ENCODE results near the gene MRM2. TPM values are rescaled to one million over a fixed set of nuclear protein-coding genes. Genes with fewer than 3 reads are reported as not detected.

The MRM2 gene
- total and polyA plus RNA-seq, 7 experiments from 2014 or later, result 7.1 to 58.3 (median 20.7) TPM

DNA sequence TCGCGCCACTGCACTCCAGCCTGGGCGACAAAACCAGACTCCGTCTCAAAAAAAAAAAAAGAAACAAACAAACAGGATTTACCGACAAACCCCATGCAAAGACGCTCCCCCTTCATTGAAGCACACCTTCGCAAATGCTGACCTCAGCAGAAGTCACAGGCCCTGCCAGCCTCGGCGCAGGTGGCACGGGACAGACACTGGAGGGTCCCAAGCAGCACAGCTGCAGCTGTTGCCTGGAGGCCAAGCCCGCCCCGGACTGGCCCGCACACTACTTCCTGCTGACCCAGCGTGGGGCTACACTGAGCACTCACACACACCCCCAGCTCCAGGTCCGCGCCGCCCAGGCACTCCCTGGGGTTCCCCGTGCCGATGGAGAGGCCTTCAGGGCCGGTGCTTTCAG is 41.1 kb upstream of the MRM2 start:
- CTCF ChIA-PET, result no interaction called here
- H3K27me3 Mint-ChIP-seq, result no peaks in the 10 kb centered on the region
- H3K4me3 Mint-ChIP-seq, result no peak overlapping the region
- H3K4me1 Mint-ChIP-seq, result peaks cover 0 to 10% (median 3%) of the 10 kb centered on the region in 7 donors
- ATAC-seq (no peak), DNase-seq (no peak)
- Histone ChIP-seq H3K27me3 (ENCODE audit: control insufficient read depth in 2 of 2, insufficient read depth in 2 of 2, low read length in 2 of 2) (no peaks in the 10 kb centered on the region), H3K36me3 (ENCODE audit: control insufficient read depth in 2 of 3, insufficient read depth in 3 of 3, low read length in 3 of 3) (no peaks in the 10 kb centered on the region), H3K4me1 (ENCODE audit: control insufficient read depth in 2 of 2, insufficient read depth in 2 of 2, low read length in 2 of 2) (no peaks in the 10 kb centered on the region), H3K4me3 (ENCODE audit: low read length) (no peak overlapping the region), H3K27ac (ENCODE audit: low read depth, low read length) (no peak overlapping the region), H3K9me3 (ENCODE audit: control insufficient read depth in 2 of 3, low read length in 3 of 3) (no peaks in the 10 kb centered on the region)
- H3K9me3 Mint-ChIP-seq, result peaks cover 0 to 2% (median 0%) of the 10 kb centered on the region in 11 donors
- POLR2A ChIA-PET, result no interaction called here
- peaks cover 0 to under 1% (median 0%) of the 10 kb centered on the region in 5 donors for H3K36me3 Mint-ChIP-seq
- H3K27ac Mint-ChIP-seq, result no peak overlapping the region
- intact Hi-C loops (cut with micrococcal nuclease), result no loop called here

DNA sequence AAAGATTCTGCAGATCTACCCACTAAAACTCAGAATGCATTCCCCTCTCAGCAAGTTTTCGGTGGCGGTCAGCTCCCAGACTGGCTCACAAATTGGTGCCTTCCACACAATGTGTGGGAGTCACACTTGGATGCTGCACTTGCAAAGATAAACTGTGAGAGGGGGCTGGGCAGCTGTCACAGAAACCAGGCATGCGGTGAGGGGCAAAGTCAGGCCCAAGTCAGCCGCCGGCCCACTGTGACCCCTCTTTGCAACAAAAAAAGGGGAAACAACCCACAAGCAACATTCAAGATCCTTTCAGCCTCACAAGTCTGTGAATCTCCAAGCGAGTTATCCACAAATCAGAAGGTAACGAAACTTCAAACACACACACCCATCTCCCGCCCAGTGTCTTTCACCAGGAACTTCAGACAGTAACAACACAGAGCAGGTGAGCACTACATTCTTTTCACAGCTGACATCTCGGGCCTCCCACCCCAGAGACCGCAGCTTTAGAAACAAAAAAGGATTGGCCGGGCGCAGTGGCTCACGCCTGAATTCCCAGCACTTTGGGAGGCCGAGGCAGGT is 40.3 kb upstream of the MRM2 start:
- peaks cover 0 to 6% (median 0%) of the 10 kb centered on the region in 5 donors for H3K36me3 Mint-ChIP-seq

GRCh38 chr7:2281541-2281940 is 39.5 kb upstream of the MRM2 start:
- no peak overlapping the region for H3K4me3 ChIP-seq (ENCODE audit: low read length)
- no peak overlapping the region for H3K27ac ChIP-seq (ENCODE audit: low read depth, low read length)
- ChIA-PET CTCF (no interaction called here), POLR2A (no interaction called here)
- no peak overlapping the region for H3K27ac Mint-ChIP-seq
- H3K36me3 Mint-ChIP-seq, result peaks cover 0 to 12% (median 0%) of the 10 kb centered on the region in 5 donors
- H3K4me3 Mint-ChIP-seq, result no peak overlapping the region
- ATAC-seq (no peak), DNase-seq (no peak)
- H3K9me3 Mint-ChIP-seq, result peaks cover 0 to 2% (median 0%) of the 10 kb centered on the region in 11 donors
- no peaks in the 10 kb centered on the region for H3K36me3 ChIP-seq (ENCODE audit: control insufficient read depth in 2 of 3, insufficient read depth in 3 of 3, low read length in 3 of 3)
- no peaks in the 10 kb centered on the region for H3K4me1 ChIP-seq (ENCODE audit: control insufficient read depth in 2 of 2, insufficient read depth in 2 of 2, low read length in 2 of 2)
- intact Hi-C loops (cut with micrococcal nuclease), result no loop called here
- H3K27me3 Mint-ChIP-seq, result no peaks in the 10 kb centered on the region
- no peaks in the 10 kb centered on the region for H3K27me3 ChIP-seq (ENCODE audit: control insufficient read depth in 2 of 2, insufficient read depth in 2 of 2, low read length in 2 of 2)
- no peaks in the 10 kb centered on the region for H3K9me3 ChIP-seq (ENCODE audit: control insufficient read depth in 2 of 3, low read length in 3 of 3)
- peaks cover 0 to 10% (median 3%) of the 10 kb centered on the region in 7 donors for H3K4me1 Mint-ChIP-seq

More for the DNA sequence above, 40.3 kb upstream of the MRM2 start:
- H3K9me3 Mint-ChIP-seq, result peaks cover 0 to 2% (median 0%) of the 10 kb centered on the region in 11 donors
- intact Hi-C loops (cut with micrococcal nuclease), result no loop called here
- H3K36me3 ChIP-seq (ENCODE audit: control insufficient read depth in 2 of 3, insufficient read depth in 3 of 3, low read length in 3 of 3), result no peaks in the 10 kb centered on the region
- no peaks in the 10 kb centered on the region for H3K27me3 ChIP-seq (ENCODE audit: control insufficient read depth in 2 of 2, insufficient read depth in 2 of 2, low read length in 2 of 2)
- ATAC-seq (no peak), DNase-seq (no peak)
- H3K27me3 Mint-ChIP-seq, result no peaks in the 10 kb centered on the region
- CTCF ChIA-PET, result no interaction called here
- H3K4me1 Mint-ChIP-seq, result peaks cover 0 to 10% (median 3%) of the 10 kb centered on the region in 7 donors
- no peak overlapping the region for H3K27ac ChIP-seq (ENCODE audit: low read depth, low read length)
- no peak overlapping the region for H3K27ac Mint-ChIP-seq
- POLR2A ChIA-PET, result no interaction called here
- H3K4me1 ChIP-seq (ENCODE audit: control insufficient read depth in 2 of 2, insufficient read depth in 2 of 2, low read length in 2 of 2), result no peaks in the 10 kb centered on the region
- no peak overlapping the region for H3K4me3 Mint-ChIP-seq
- no peak overlapping the region for H3K4me3 ChIP-seq (ENCODE audit: low read length)
- no peaks in the 10 kb centered on the region for H3K9me3 ChIP-seq (ENCODE audit: control insufficient read depth in 2 of 3, low read length in 3 of 3)

DNA sequence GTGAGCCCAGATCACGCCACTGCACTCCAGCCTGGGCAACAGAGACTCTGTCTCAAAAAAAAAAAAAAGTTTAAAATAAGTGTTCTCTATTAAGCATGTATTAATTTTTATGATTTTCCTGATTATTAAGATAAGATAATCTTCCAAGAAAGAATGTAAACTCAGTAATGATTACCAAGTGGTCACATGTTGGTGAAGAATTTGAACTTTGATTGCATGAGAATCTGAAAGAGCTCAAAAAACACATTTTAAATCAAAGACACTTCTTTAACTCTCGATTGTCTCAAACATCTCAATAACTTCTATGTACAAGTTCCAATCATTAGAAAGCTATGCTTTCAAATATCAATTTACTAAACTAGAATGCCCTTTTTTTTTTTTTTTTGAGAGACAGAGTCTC is 38.4 kb upstream of the MRM2 start:
- intact Hi-C loops (cut with micrococcal nuclease), result no loop called here
- CTCF ChIA-PET, result interaction anchor here (0.7 kb wide), 1 partner anchor 914 kb away, joined by 4 read pairs; no protein-coding TSS in a partner anchor

DNA sequence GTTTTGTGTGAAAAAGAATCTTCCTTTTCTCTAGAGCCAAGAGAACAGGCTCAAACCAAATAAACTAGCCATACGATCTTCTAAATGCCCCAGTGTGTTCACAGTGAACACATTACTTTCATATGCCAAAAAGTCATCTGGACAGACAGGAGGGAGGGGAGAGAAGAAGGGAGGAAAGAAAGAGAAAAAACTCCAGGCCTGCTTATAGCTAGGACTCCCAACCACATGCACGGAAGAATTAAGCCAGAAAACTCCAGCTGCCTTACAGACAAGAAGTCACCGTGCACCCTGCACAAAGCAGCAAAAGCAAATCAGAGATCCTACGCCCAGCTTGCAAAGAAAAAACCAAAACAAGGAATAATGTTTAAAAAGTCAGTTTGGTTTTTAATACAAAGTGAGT is 37.9 kb upstream of the MRM2 start:
- no peaks in the 10 kb centered on the region for H3K27me3 ChIP-seq (ENCODE audit: control insufficient read depth in 2 of 2, insufficient read depth in 2 of 2, low read length in 2 of 2)
- intact Hi-C loops (cut with micrococcal nuclease), result no loop called here
- H3K9me3 ChIP-seq (ENCODE audit: control insufficient read depth in 2 of 3, low read length in 3 of 3), result no peaks in the 10 kb centered on the region
- no peak overlapping the region for H3K4me3 ChIP-seq (ENCODE audit: low read length)
- Mint-ChIP-seq H3K9me3 (peaks cover 0 to 2% (median 0%) of the 10 kb centered on the region in 11 donors), H3K36me3 (peaks cover 0 to 12% (median 0%) of the 10 kb centered on the region in 5 donors), H3K27ac (peak overlapping the region in 2 of 9 donors; percentile 69 to 76), H3K27me3 (no peaks in the 10 kb centered on the region), H3K4me1 (peaks cover 0 to 10% (median 3%) of the 10 kb centered on the region in 7 donors), H3K4me3 (no peak overlapping the region)
- no peak for ATAC-seq
- no peak overlapping the region for H3K27ac ChIP-seq (ENCODE audit: low read depth, low read length)
- no peak for DNase-seq
- H3K4me1 ChIP-seq (ENCODE audit: control insufficient read depth in 2 of 2, insufficient read depth in 2 of 2, low read length in 2 of 2), result no peaks in the 10 kb centered on the region
- peaks cover 0 to 2% (median 0%) of the 10 kb centered on the region in 3 experiments for H3K36me3 ChIP-seq (ENCODE audit: control insufficient read depth in 2 of 3, insufficient read depth in 3 of 3, low read length in 3 of 3)
- POLR2A ChIA-PET, result no interaction called here
- CTCF ChIA-PET, result no interaction called here

More for the DNA sequence above, 38.4 kb upstream of the MRM2 start:
- DNase-seq (no peak), ATAC-seq (no peak)
- H3K9me3 Mint-ChIP-seq, result peaks cover 0 to 2% (median 0%) of the 10 kb centered on the region in 11 donors
- POLR2A ChIA-PET, result interaction anchor here (0.6 kb wide), 1 partner anchor 110 kb away, joined by 3 read pairs; no protein-coding TSS in a partner anchor
- H3K36me3 Mint-ChIP-seq, result peaks cover 0 to 12% (median 0%) of the 10 kb centered on the region in 5 donors
- no peaks in the 10 kb centered on the region for H3K36me3 ChIP-seq (ENCODE audit: control insufficient read depth in 2 of 3, insufficient read depth in 3 of 3, low read length in 3 of 3)
- H3K27me3 Mint-ChIP-seq, result no peaks in the 10 kb centered on the region
- peaks cover 0 to 10% (median 3%) of the 10 kb centered on the region in 7 donors for H3K4me1 Mint-ChIP-seq
- H3K4me3 Mint-ChIP-seq, result no peak overlapping the region
- H3K4me1 ChIP-seq (ENCODE audit: control insufficient read depth in 2 of 2, insufficient read depth in 2 of 2, low read length in 2 of 2), result no peaks in the 10 kb centered on the region
- no peaks in the 10 kb centered on the region for H3K27me3 ChIP-seq (ENCODE audit: control insufficient read depth in 2 of 2, insufficient read depth in 2 of 2, low read length in 2 of 2)
- H3K27ac Mint-ChIP-seq, result no peak overlapping the region
- H3K4me3 ChIP-seq (ENCODE audit: low read length), result no peak overlapping the region
- H3K9me3 ChIP-seq (ENCODE audit: control insufficient read depth in 2 of 3, low read length in 3 of 3), result no peaks in the 10 kb centered on the region
- H3K27ac ChIP-seq (ENCODE audit: low read depth, low read length), result no peak overlapping the region

DNA sequence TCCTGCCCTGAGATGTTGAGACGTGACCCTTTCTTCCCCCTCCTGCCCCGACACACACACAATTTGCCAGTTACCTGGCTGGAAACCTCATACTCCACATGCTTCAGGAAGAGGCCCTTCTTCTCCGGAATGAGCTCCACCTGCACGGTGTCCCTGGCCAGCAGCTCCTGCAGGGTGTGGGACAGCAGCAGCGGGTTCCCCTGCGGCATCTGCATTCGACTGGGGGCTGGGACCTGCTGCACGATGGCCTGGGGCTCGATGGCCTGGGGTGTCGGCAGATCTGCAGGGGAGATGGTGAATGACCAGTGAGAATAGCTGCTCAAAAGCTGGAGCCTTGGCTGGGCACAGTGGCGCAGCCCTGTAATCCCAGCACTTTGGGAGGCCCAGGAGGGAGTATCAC is 36.0 kb upstream of the MRM2 start:
- no peak for DNase-seq
- Mint-ChIP-seq H3K4me1 (peaks cover 0 to 10% (median 3%) of the 10 kb centered on the region in 7 donors), H3K27me3 (no peaks in the 10 kb centered on the region), H3K9me3 (peaks cover 0 to 2% (median 0%) of the 10 kb centered on the region in 11 donors), H3K36me3 (peaks cover 0 to 22% (median 4%) of the 10 kb centered on the region in 5 donors), H3K4me3 (no peak overlapping the region), H3K27ac (no peak overlapping the region)
- no peaks in the 10 kb centered on the region for H3K4me1 ChIP-seq (ENCODE audit: control insufficient read depth in 2 of 2, insufficient read depth in 2 of 2, low read length in 2 of 2)
- H3K36me3 ChIP-seq (ENCODE audit: control insufficient read depth in 2 of 3, insufficient read depth in 3 of 3, low read length in 3 of 3), result peaks cover 0 to 6% (median 0%) of the 10 kb centered on the region in 3 experiments
- CTCF ChIA-PET, result no interaction called here
- POLR2A ChIA-PET, result no interaction called here
- no peak overlapping the region for H3K27ac ChIP-seq (ENCODE audit: low read depth, low read length)
- intact Hi-C loops (cut with micrococcal nuclease), result no loop called here
- H3K4me3 ChIP-seq (ENCODE audit: low read length), result no peak overlapping the region
- no peaks in the 10 kb centered on the region for H3K9me3 ChIP-seq (ENCODE audit: control insufficient read depth in 2 of 3, low read length in 3 of 3)
- no peaks in the 10 kb centered on the region for H3K27me3 ChIP-seq (ENCODE audit: control insufficient read depth in 2 of 2, insufficient read depth in 2 of 2, low read length in 2 of 2)
- ATAC-seq, result no peak

GRCh38 chr7:2276107-2276506 is 34.1 kb upstream of the MRM2 start:
- H3K4me3 ChIP-seq (ENCODE audit: low read length), result no peak overlapping the region

More at GRCh38 chr7:2276107-2276506, 34.1 kb upstream of the MRM2 start:
- H3K9me3 ChIP-seq (ENCODE audit: control insufficient read depth in 2 of 3, low read length in 3 of 3), result no peaks in the 10 kb centered on the region
- Mint-ChIP-seq H3K36me3 (peaks cover 0 to 32% (median 4%) of the 10 kb centered on the region in 5 donors), H3K4me3 (no peak overlapping the region), H3K9me3 (peaks cover 0 to 2% (median 0%) of the 10 kb centered on the region in 11 donors), H3K27ac (no peak overlapping the region), H3K27me3 (no peaks in the 10 kb centered on the region), H3K4me1 (peaks cover 0 to 10% (median 3%) of the 10 kb centered on the region in 7 donors)
- ATAC-seq, result no peak
- H3K27ac ChIP-seq (ENCODE audit: low read depth, low read length), result no peak overlapping the region
- CTCF ChIA-PET, result no interaction called here
- DNase-seq, result no peak
- peaks cover 0 to 17% (median 0%) of the 10 kb centered on the region in 3 experiments for H3K36me3 ChIP-seq (ENCODE audit: control insufficient read depth in 2 of 3, insufficient read depth in 3 of 3, low read length in 3 of 3)
- intact Hi-C loops (cut with micrococcal nuclease), result no loop called here
- no peaks in the 10 kb centered on the region for H3K4me1 ChIP-seq (ENCODE audit: control insufficient read depth in 2 of 2, insufficient read depth in 2 of 2, low read length in 2 of 2)
- no peaks in the 10 kb centered on the region for H3K27me3 ChIP-seq (ENCODE audit: control insufficient read depth in 2 of 2, insufficient read depth in 2 of 2, low read length in 2 of 2)
- POLR2A ChIA-PET, result no interaction called here
